ENCODE measurements around the gene IGFLR1.
"Not testable (repeated sequence)": the region's sequence is repeated elsewhere in the genome, so short reads cannot be mapped to it uniquely, and the experiment has no call there.

The IGFLR1 gene

GRCh38 chr19:35727956-35728706 is 14.1 kb downstream of the IGFLR1 start:
- peaks cover 2% of the 10 kb centered on the region for H3K4me1 ChIP-seq (ENCODE audit: insufficient read depth, insufficient read length)
- peaks cover 96% of the 10 kb centered on the region for H3K36me3 ChIP-seq (ENCODE audit: insufficient read depth, insufficient read length, low read length)
- no peak overlapping the region for H3K4me3 ChIP-seq (ENCODE audit: insufficient read length, low read depth)
- no peak overlapping the region for H3K9ac ChIP-seq (ENCODE audit: insufficient read length, low read depth)
- TF ChIP-seq SUZ12 (IDR thresholded peaks at IDR 0.05; ENCODE audit: extremely low read depth, insufficient read depth, insufficient read length) (no peak), ZNF274 (IDR thresholded peaks at IDR 0.05; ENCODE audit: low read depth, low read length) (no peak), YY1 (IDR thresholded peaks at IDR 0.05; ENCODE audit: insufficient read depth, insufficient read length) (no peak)
- no peaks in the 10 kb centered on the region for H3K27me3 ChIP-seq (ENCODE audit: insufficient read depth, insufficient read length)
- DNase-seq (ENCODE audit: low read depth, low spot score), result no peak
- no peaks in the 10 kb centered on the region for H3K9me3 ChIP-seq (ENCODE audit: insufficient read depth, low read length)

GRCh38 chr19:35727053-35727955 is 14.9 kb downstream of the IGFLR1 start:
- Histone ChIP-seq H3K4me3 (ENCODE audit: insufficient read length, low read depth) (no peak overlapping the region), H3K27me3 (ENCODE audit: insufficient read depth, insufficient read length) (no peaks in the 10 kb centered on the region), H3K4me1 (ENCODE audit: insufficient read depth, insufficient read length) (peaks cover 2% of the 10 kb centered on the region), H3K9ac (ENCODE audit: insufficient read length, low read depth) (no peak overlapping the region), H3K36me3 (ENCODE audit: insufficient read depth, insufficient read length, low read length) (peaks cover 97% of the 10 kb centered on the region), H3K9me3 (ENCODE audit: insufficient read depth, low read length) (no peaks in the 10 kb centered on the region)
- TF ChIP-seq ZNF274 (IDR thresholded peaks at IDR 0.05; ENCODE audit: low read depth, low read length) (no peak), YY1 (IDR thresholded peaks at IDR 0.05; ENCODE audit: insufficient read depth, insufficient read length) (no peak), SUZ12 (IDR thresholded peaks at IDR 0.05; ENCODE audit: extremely low read depth, insufficient read depth, insufficient read length) (no peak)
- DNase-seq (ENCODE audit: low read depth, low spot score), result no peak

GRCh38 chr19:35725216-35725861 is 16.9 kb downstream of the IGFLR1 start:
- H3K27me3 ChIP-seq (ENCODE audit: insufficient read depth, insufficient read length), result no peaks in the 10 kb centered on the region
- H3K4me3 ChIP-seq (ENCODE audit: insufficient read length, low read depth), result no peak overlapping the region
- TF ChIP-seq YY1 (IDR thresholded peaks at IDR 0.05; ENCODE audit: insufficient read depth, insufficient read length), result no peak
- TF ChIP-seq SUZ12 (IDR thresholded peaks at IDR 0.05; ENCODE audit: extremely low read depth, insufficient read depth, insufficient read length), result no peak
- TF ChIP-seq ZNF274 (IDR thresholded peaks at IDR 0.05; ENCODE audit: low read depth, low read length), result no peak
- H3K36me3 ChIP-seq (ENCODE audit: insufficient read depth, insufficient read length, low read length), result peaks cover 93% of the 10 kb centered on the region
- H3K4me1 ChIP-seq (ENCODE audit: insufficient read depth, insufficient read length), result no peaks in the 10 kb centered on the region
- H3K9me3 ChIP-seq (ENCODE audit: insufficient read depth, low read length), result no peaks in the 10 kb centered on the region
- DNase-seq (ENCODE audit: low read depth, low spot score), result no peak
- H3K9ac ChIP-seq (ENCODE audit: insufficient read length, low read depth), result no peak overlapping the region

- Histone ChIP-seq H3K36me3 (ENCODE audit: insufficient read depth, insufficient read length, low read length) (peaks cover 92% of the 10 kb centered on the region), H3K27me3 (ENCODE audit: insufficient read depth, insufficient read length) (no peaks in the 10 kb centered on the region), H3K4me3 (ENCODE audit: insufficient read length, low read depth) (no peak overlapping the region), H3K4me1 (ENCODE audit: insufficient read depth, insufficient read length) (no peaks in the 10 kb centered on the region), H3K9me3 (ENCODE audit: insufficient read depth, low read length) (no peaks in the 10 kb centered on the region), H3K9ac (ENCODE audit: insufficient read length, low read depth) (no peak overlapping the region)
- TF ChIP-seq YY1 (IDR thresholded peaks at IDR 0.05; ENCODE audit: insufficient read depth, insufficient read length) (no peak), SUZ12 (IDR thresholded peaks at IDR 0.05; ENCODE audit: extremely low read depth, insufficient read depth, insufficient read length) (no peak), ZNF274 (IDR thresholded peaks at IDR 0.05; ENCODE audit: low read depth, low read length) (no peak)
- no peak for DNase-seq (ENCODE audit: low read depth, low spot score)
Observed at GRCh38 chr19:35724560-35724959, 17.7 kb downstream of the IGFLR1 start.

GRCh38 chr19:35724132-35724531 is 18.1 kb downstream of the IGFLR1 start:
- H3K27me3 ChIP-seq (ENCODE audit: insufficient read depth, insufficient read length); H3K9ac ChIP-seq (ENCODE audit: insufficient read length, low read depth); H3K4me3 ChIP-seq (ENCODE audit: insufficient read length, low read depth); H3K9me3 ChIP-seq (ENCODE audit: insufficient read depth, low read length); DNase-seq (ENCODE audit: low read depth, low spot score); H3K4me1 ChIP-seq (ENCODE audit: insufficient read depth, insufficient read length): not testable (repeated sequence)
- H3K36me3 ChIP-seq (ENCODE audit: insufficient read depth, insufficient read length, low read length), result peaks cover 91% of the 10 kb centered on the region

GRCh38 chr19:35723671-35724070 is 18.6 kb downstream of the IGFLR1 start:
- Histone ChIP-seq H3K9me3 (ENCODE audit: insufficient read depth, low read length) (no peaks in the 10 kb centered on the region), H3K27me3 (ENCODE audit: insufficient read depth, insufficient read length) (no peaks in the 10 kb centered on the region), H3K4me3 (ENCODE audit: insufficient read length, low read depth) (no peak overlapping the region), H3K4me1 (ENCODE audit: insufficient read depth, insufficient read length) (no peaks in the 10 kb centered on the region), H3K36me3 (ENCODE audit: insufficient read depth, insufficient read length, low read length) (peaks cover 86% of the 10 kb centered on the region), H3K9ac (ENCODE audit: insufficient read length, low read depth) (no peak overlapping the region)
- TF ChIP-seq YY1 (IDR thresholded peaks at IDR 0.05; ENCODE audit: insufficient read depth, insufficient read length), result no peak
- no peak for TF ChIP-seq ZNF274 (IDR thresholded peaks at IDR 0.05; ENCODE audit: low read depth, low read length)
- TF ChIP-seq SUZ12 (IDR thresholded peaks at IDR 0.05; ENCODE audit: extremely low read depth, insufficient read depth, insufficient read length), result no peak
- DNase-seq (ENCODE audit: low read depth, low spot score), result no peak

GRCh38 chr19:35722897-35723296 is 19.4 kb downstream of the IGFLR1 start:
- TF ChIP-seq YY1 (IDR thresholded peaks at IDR 0.05; ENCODE audit: insufficient read depth, insufficient read length) (no peak), ZNF274 (IDR thresholded peaks at IDR 0.05; ENCODE audit: low read depth, low read length) (no peak), SUZ12 (IDR thresholded peaks at IDR 0.05; ENCODE audit: extremely low read depth, insufficient read depth, insufficient read length) (no peak)
- Histone ChIP-seq H3K9me3 (ENCODE audit: insufficient read depth, low read length) (no peaks in the 10 kb centered on the region), H3K36me3 (ENCODE audit: insufficient read depth, insufficient read length, low read length) (peaks cover 78% of the 10 kb centered on the region), H3K27me3 (ENCODE audit: insufficient read depth, insufficient read length) (no peaks in the 10 kb centered on the region), H3K4me1 (ENCODE audit: insufficient read depth, insufficient read length) (no peaks in the 10 kb centered on the region), H3K9ac (ENCODE audit: insufficient read length, low read depth) (no peak overlapping the region), H3K4me3 (ENCODE audit: insufficient read length, low read depth) (no peak overlapping the region)
- DNase-seq (ENCODE audit: low read depth, low spot score), result no peak
